ENCODE results near the gene DEFB121.
"Not testable (repeated sequence)": the region's sequence is repeated elsewhere in the genome, so short reads cannot be mapped to it uniquely, and the experiment has no call there.

DEFB121 gene

GRCh38 chr20:31406115-31406514, at the start of gene DEFB121:
TSS of gene DEFB121 (minus strand) at chr20:31406215. CDS start at chr20:31406152, 63 bp downstream.
- peaks cover 91% of the 10 kb centered on the region for H3K9me3 ChIP-seq (ENCODE audit: control insufficient read depth, insufficient read depth, low read length)
- H3K27ac ChIP-seq (ENCODE audit: low read depth, low read length), result no peak within 1 kb of the TSS
- H3K4me3 ChIP-seq (ENCODE audit: low read depth, low read length), result no peak within 1 kb of the TSS
- no peaks in the 10 kb centered on the region for H3K27me3 ChIP-seq (ENCODE audit: control insufficient read depth, insufficient read depth, low read length)
- no peaks in the 10 kb centered on the region for H3K4me1 ChIP-seq (ENCODE audit: control insufficient read depth, insufficient read depth, low read length)
- H3K36me3 ChIP-seq (ENCODE audit: control insufficient read depth, insufficient read depth, low read length), result no peaks in the 10 kb centered on the region
- H3K9ac ChIP-seq (ENCODE audit: low read depth, low read length), result no peak within 1 kb of the TSS

- Histone ChIP-seq H3K27ac (ENCODE audit: low read depth, low read length) (no peak overlapping the region), H3K4me1 (ENCODE audit: control insufficient read depth, insufficient read depth, low read length) (no peaks in the 10 kb centered on the region), H3K27me3 (ENCODE audit: control insufficient read depth, insufficient read depth, low read length) (no peaks in the 10 kb centered on the region), H3K36me3 (ENCODE audit: control insufficient read depth, insufficient read depth, low read length) (no peaks in the 10 kb centered on the region), H3K9me3 (ENCODE audit: control insufficient read depth, insufficient read depth, low read length) (peaks cover 72% of the 10 kb centered on the region), H3K9ac (ENCODE audit: low read depth, low read length) (no peak overlapping the region), H3K4me3 (ENCODE audit: low read depth, low read length) (no peak overlapping the region)
Observed at GRCh38 chr20:31454361-31454760, 48.3 kb upstream of the DEFB121 start.

- no peak overlapping the region for H3K27ac ChIP-seq (ENCODE audit: low read depth, low read length)
- no peak overlapping the region for H3K4me3 ChIP-seq (ENCODE audit: low read depth, low read length)
- no peaks in the 10 kb centered on the region for H3K4me1 ChIP-seq (ENCODE audit: control insufficient read depth, insufficient read depth, low read length)
- peaks cover 69% of the 10 kb centered on the region for H3K9me3 ChIP-seq (ENCODE audit: control insufficient read depth, insufficient read depth, low read length)
- no peak overlapping the region for H3K9ac ChIP-seq (ENCODE audit: low read depth, low read length)
- no peaks in the 10 kb centered on the region for H3K36me3 ChIP-seq (ENCODE audit: control insufficient read depth, insufficient read depth, low read length)
- no peaks in the 10 kb centered on the region for H3K27me3 ChIP-seq (ENCODE audit: control insufficient read depth, insufficient read depth, low read length)
Observed at GRCh38 chr20:31452575-31452974, 46.6 kb upstream of the DEFB121 start.

- Histone ChIP-seq H3K36me3 (ENCODE audit: control insufficient read depth, insufficient read depth, low read length) (no peaks in the 10 kb centered on the region), H3K4me3 (ENCODE audit: low read depth, low read length) (no peak overlapping the region), H3K27ac (ENCODE audit: low read depth, low read length) (no peak overlapping the region), H3K9me3 (ENCODE audit: control insufficient read depth, insufficient read depth, low read length) (peaks cover 72% of the 10 kb centered on the region), H3K9ac (ENCODE audit: low read depth, low read length) (no peak overlapping the region), H3K4me1 (ENCODE audit: control insufficient read depth, insufficient read depth, low read length) (no peaks in the 10 kb centered on the region), H3K27me3 (ENCODE audit: control insufficient read depth, insufficient read depth, low read length) (no peaks in the 10 kb centered on the region)
Observed at GRCh38 chr20:31449511-31450414, 43.7 kb upstream of the DEFB121 start.

- Histone ChIP-seq H3K36me3 (ENCODE audit: control insufficient read depth, insufficient read depth, low read length) (no peaks in the 10 kb centered on the region), H3K9me3 (ENCODE audit: control insufficient read depth, insufficient read depth, low read length) (peaks cover 78% of the 10 kb centered on the region), H3K4me3 (ENCODE audit: low read depth, low read length) (no peak overlapping the region), H3K27ac (ENCODE audit: low read depth, low read length) (no peak overlapping the region), H3K9ac (ENCODE audit: low read depth, low read length) (no peak overlapping the region), H3K27me3 (ENCODE audit: control insufficient read depth, insufficient read depth, low read length) (no peaks in the 10 kb centered on the region), H3K4me1 (ENCODE audit: control insufficient read depth, insufficient read depth, low read length) (no peaks in the 10 kb centered on the region)
Observed at GRCh38 chr20:31446084-31446819, 40.2 kb upstream of the DEFB121 start.

GRCh38 chr20:31440012-31440659, 34.1 kb upstream of the DEFB121 start, which contains the start of gene DEFB123:
TSS of gene DEFB123 (plus strand) at chr20:31440632. CDS start at chr20:31440699, 67 bp downstream.
- no peak within 1 kb of the TSS for H3K27ac ChIP-seq (ENCODE audit: low read depth, low read length)
- no peak within 1 kb of the TSS for H3K4me3 ChIP-seq (ENCODE audit: low read depth, low read length)
- peaks cover 87% of the 10 kb centered on the region for H3K9me3 ChIP-seq (ENCODE audit: control insufficient read depth, insufficient read depth, low read length)
- H3K36me3 ChIP-seq (ENCODE audit: control insufficient read depth, insufficient read depth, low read length), result no peaks in the 10 kb centered on the region
- no peak within 1 kb of the TSS for H3K9ac ChIP-seq (ENCODE audit: low read depth, low read length)
- no peaks in the 10 kb centered on the region for H3K4me1 ChIP-seq (ENCODE audit: control insufficient read depth, insufficient read depth, low read length)
- no peaks in the 10 kb centered on the region for H3K27me3 ChIP-seq (ENCODE audit: control insufficient read depth, insufficient read depth, low read length)

- no peak overlapping the region for H3K27ac ChIP-seq (ENCODE audit: low read depth, low read length)
Observed at GRCh38 chr20:31430568-31431115, 24.6 kb upstream of the DEFB121 start.

GRCh38 chr20:31427576-31427975, 21.6 kb upstream of the DEFB121 start:
- H3K27ac ChIP-seq (ENCODE audit: low read depth, low read length), result not testable (repeated sequence)
- peaks cover 66% of the 10 kb centered on the region for H3K9me3 ChIP-seq (ENCODE audit: control insufficient read depth, insufficient read depth, low read length)

More at GRCh38 chr20:31430568-31431115, 24.6 kb upstream of the DEFB121 start:
- no peaks in the 10 kb centered on the region for H3K36me3 ChIP-seq (ENCODE audit: control insufficient read depth, insufficient read depth, low read length)
- H3K9ac ChIP-seq (ENCODE audit: low read depth, low read length), result no peak overlapping the region
- H3K27me3 ChIP-seq (ENCODE audit: control insufficient read depth, insufficient read depth, low read length), result no peaks in the 10 kb centered on the region
- no peaks in the 10 kb centered on the region for H3K4me1 ChIP-seq (ENCODE audit: control insufficient read depth, insufficient read depth, low read length)
- peaks cover 60% of the 10 kb centered on the region for H3K9me3 ChIP-seq (ENCODE audit: control insufficient read depth, insufficient read depth, low read length)
- no peak overlapping the region for H3K4me3 ChIP-seq (ENCODE audit: low read depth, low read length)

GRCh38 chr20:31426891-31427551, 21.0 kb upstream of the DEFB121 start:
- H3K36me3 ChIP-seq (ENCODE audit: control insufficient read depth, insufficient read depth, low read length); H3K9ac ChIP-seq (ENCODE audit: low read depth, low read length); H3K27me3 ChIP-seq (ENCODE audit: control insufficient read depth, insufficient read depth, low read length); H3K4me3 ChIP-seq (ENCODE audit: low read depth, low read length); H3K4me1 ChIP-seq (ENCODE audit: control insufficient read depth, insufficient read depth, low read length); H3K27ac ChIP-seq (ENCODE audit: low read depth, low read length): not testable (repeated sequence)
- H3K9me3 ChIP-seq (ENCODE audit: control insufficient read depth, insufficient read depth, low read length), result peaks cover 66% of the 10 kb centered on the region

More at GRCh38 chr20:31427576-31427975, 21.6 kb upstream of the DEFB121 start:
- not testable (repeated sequence) for H3K36me3 ChIP-seq (ENCODE audit: control insufficient read depth, insufficient read depth, low read length); H3K4me1 ChIP-seq (ENCODE audit: control insufficient read depth, insufficient read depth, low read length); H3K4me3 ChIP-seq (ENCODE audit: low read depth, low read length); H3K9ac ChIP-seq (ENCODE audit: low read depth, low read length); H3K27me3 ChIP-seq (ENCODE audit: control insufficient read depth, insufficient read depth, low read length)

GRCh38 chr20:31425797-31426196, 19.8 kb upstream of the DEFB121 start:
- no peak overlapping the region for H3K4me3 ChIP-seq (ENCODE audit: low read depth, low read length)
- peaks cover 70% of the 10 kb centered on the region for H3K9me3 ChIP-seq (ENCODE audit: control insufficient read depth, insufficient read depth, low read length)
- H3K27me3 ChIP-seq (ENCODE audit: control insufficient read depth, insufficient read depth, low read length), result no peaks in the 10 kb centered on the region
- H3K36me3 ChIP-seq (ENCODE audit: control insufficient read depth, insufficient read depth, low read length), result no peaks in the 10 kb centered on the region
- H3K9ac ChIP-seq (ENCODE audit: low read depth, low read length), result no peak overlapping the region
- no peak overlapping the region for H3K27ac ChIP-seq (ENCODE audit: low read depth, low read length)
- no peaks in the 10 kb centered on the region for H3K4me1 ChIP-seq (ENCODE audit: control insufficient read depth, insufficient read depth, low read length)
